Ovary (tissue), 9 donors: ENCODE data around the gene LCLAT1. TPM values are rescaled to one million over a fixed set of nuclear protein-coding genes. Genes with fewer than 3 reads are reported as not detected.

ENCODE experiments used
- DNase-seq, 5 donors: peaks; one replicate each; pipeline ENCODE4 v3.0.0-alpha.2; 2019 to 2020
- H3K27ac ChIP-seq, 2 donors: fragments of 200-600 bp; one replicate each; pipeline versions ENCODE4 v1.5.1 to v1.8.0; 2019 to 2022
- H3K27me3 ChIP-seq: fragments of 200-600 bp; one replicate; pipeline ENCODE4 v1.8.0; 2022
- H3K36me3 ChIP-seq: fragments of 200-600 bp; sonication (generic); one replicate; pipeline ENCODE4 v1.5.1; 2019
- H3K4me1 ChIP-seq: one replicate; pipeline ENCODE4 v1.8.1; 2013; ENCODE audit warnings: mild to moderate bottlenecking, moderate library complexity; ENCODE audit not compliant: insufficient read depth
- H3K4me3 ChIP-seq: fragments of 200-600 bp; sonication (generic); one replicate; pipeline ENCODE4 v1.5.1; 2017
- H3K9me3 ChIP-seq, 2 donors: fragments of 200-600 bp in 1 of 2; sonication (generic) in 1 of 2; one replicate each; pipeline versions ENCODE4 v1.5.1 to v1.8.1; 2013 to 2019; ENCODE audit warnings: mild to moderate bottlenecking in 1 of 2, moderate library complexity in 1 of 2
- CTCF ChIP-seq, 3 donors: fragments of 450-650 bp in 2 of 3; fragments of 200-600 bp in 1 of 3; IDR thresholded peaks; one replicate each; pipeline versions ENCODE4 v1.5.1 to v1.8.0; 2016 to 2022; ENCODE audit warnings: antibody characterized with exemption in 3 of 3, mild to moderate bottlenecking in 1 of 3
- EP300 ChIP-seq: sonication (generic); formaldehyde crosslinking; IDR thresholded peaks from one replicate; pipeline ENCODE4 v1.6.1; 2017; ENCODE audit warnings: antibody characterized with exemption
- POLR2A ChIP-seq: fragments of 450-650 bp; IDR thresholded peaks from one replicate; pipeline ENCODE4 v1.6.1; 2017; ENCODE audit warnings: antibody characterized with exemption, mild to moderate bottlenecking, moderate library complexity
- WGBS, 3 donors: extraction: QIAGEN DNeasy Blood & Tissue Kit in 1 of 3; methylation state at CpG; one replicate each; pipeline versions ENCODE4 v1.1.5 to v1.1.7; 2013 to 2017; 5-methylcytosine and 5-hydroxymethylcytosine counted together
- intact Hi-C, 4 donors: fragments of 100-400 bp; cut with DNase I; formaldehyde crosslinking; loops; one replicate each; pipeline versions ENCODE4 v1.11.0 to v1.15.1; 2022 to 2023
- polyA plus RNA-seq, 2 donors: library from polyadenylated mRNA; stranded (reverse); fragments of 200-250 nt in 1 of 2; fragments of 350-450 nt in 1 of 2; fragmentation: Illumina TruSeq in 1 of 2; extraction: RNeasy Lipid Tissue Mini Kit (QIAGEN cat#74804) in 1 of 2; gene quantifications; one replicate each; pipeline ENCODE4 v1.2.3, GENCODE V29; 2013 to 2014
- total RNA-seq, 7 donors: library from RNA; depleted of rRNA in 2 of 7; stranded (reverse); fragments of >200 nt in 2 of 7; fragmentation: NEBNext Ultra II Directional in 3 of 7; extraction: Animal tissue kit (Norgen Biotek cat#: 25700) in 3 of 7; gene quantifications; one replicate each; pipeline versions ENCODE4 v1.1.0 to v1.2.4, GENCODE V29; 2016 to 2023
- donor health status: DM: no; HTN: no; CAD: no; lungs with moderate emphysema.
- donor health status: DM: no; HTN: no; CAD: no.
- donor health status: Bipolar disorder and iron deficiency.
- donor health status: DM: yes; HTN: yes; CAD: no.
- donor health status: DM: no; HTN: no; CAD: no.
- donor health status: DM: yes; HTN: yes; CAD: no.

The LCLAT1 gene
- total and polyA plus RNA-seq, 9 donors: 3.2 to 26.5 (median 22.6) TPM

GRCh38 chr2:30680121-30680520 lies 233.1 kb downstream of the LCLAT1 start:
- Histone ChIP-seq H3K36me3 (no peaks in the 10 kb centered on the region), H3K9me3 (no peaks in the 10 kb centered on the region), H3K4me3 (no peak overlapping the region), H3K27me3 (no peaks in the 10 kb centered on the region), H3K27ac (no peak overlapping the region), H3K4me1 (no peaks in the 10 kb centered on the region)
- no peak for DNase-seq
- intact Hi-C loops: no loop called here
- TF ChIP-seq CTCF (IDR thresholded peaks at IDR 0.05): no peak
- TF ChIP-seq POLR2A: no peak
- TF ChIP-seq EP300: no peak
- 82 to 90% (median 82%) methylated on average over 3 of the region's 3 CpGs for WGBS, 3 donors

GRCh38 chr2:30681022-30681421 lies 234.0 kb downstream of the LCLAT1 start:
- intact Hi-C loops: no loop called here
- Histone ChIP-seq H3K27me3 (no peaks in the 10 kb centered on the region), H3K27ac (no peak overlapping the region), H3K36me3 (no peaks in the 10 kb centered on the region), H3K4me1 (no peaks in the 10 kb centered on the region), H3K4me3 (no peak overlapping the region), H3K9me3 (no peaks in the 10 kb centered on the region)
- WGBS, 3 donors: 94% methylated on average over 4 of the region's 4 CpGs
- no peak for DNase-seq
- no peak for TF ChIP-seq CTCF (IDR thresholded peaks at IDR 0.05)
- TF ChIP-seq POLR2A: no peak
- TF ChIP-seq EP300: no peak

- TF ChIP-seq EP300: no peak
- no peak for TF ChIP-seq CTCF (IDR thresholded peaks at IDR 0.05)
- TF ChIP-seq POLR2A: no peak
- H3K27ac ChIP-seq: no peak overlapping the region
- H3K4me1 ChIP-seq: no peaks in the 10 kb centered on the region
- no peaks in the 10 kb centered on the region for H3K27me3 ChIP-seq
- WGBS, 3 donors: 97 to 98% (median 97%) methylated on average over 8 of the region's 8 CpGs
- H3K36me3 ChIP-seq: no peaks in the 10 kb centered on the region
- H3K9me3 ChIP-seq: no peaks in the 10 kb centered on the region
- no peak overlapping the region for H3K4me3 ChIP-seq
- no peak for DNase-seq
- intact Hi-C loops: no loop called here
Measured at GRCh38 chr2:30683236-30683956, 236.3 kb downstream of the LCLAT1 start.

- Histone ChIP-seq H3K9me3 (no peaks in the 10 kb centered on the region), H3K4me3 (no peak overlapping the region), H3K27me3 (no peaks in the 10 kb centered on the region), H3K36me3 (no peaks in the 10 kb centered on the region), H3K4me1 (peaks cover 2% of the 10 kb centered on the region), H3K27ac (no peak overlapping the region)
- intact Hi-C loops: no loop called here
- no peak for TF ChIP-seq EP300
- no peak for TF ChIP-seq CTCF (IDR thresholded peaks at IDR 0.05)
- no peak for TF ChIP-seq POLR2A
- 82 to 88% (median 87%) methylated on average over 8 of the region's 8 CpGs for WGBS, 3 donors
- no peak for DNase-seq
Measured at GRCh38 chr2:30684026-30684425, 237.0 kb downstream of the LCLAT1 start.
